SK-N-SH (cell line): Measurements from ENCODE around the gene RPS5. TPM values are rescaled to one million over a fixed set of nuclear protein-coding genes. Genes with fewer than 3 reads are reported as not detected.
"Not testable (repeated sequence)": the region's sequence is repeated elsewhere in the genome, so short reads cannot be mapped to it uniquely, and the experiment has no call there.

Source experiments
- CTCF ChIA-PET: fragments of 300-600, 350-600 bp; formaldehyde crosslinking; extraction: SDS; loops from one replicate; lab custom pipeline; 2021; lab: Yijun Ruan, JAX
- POLR2A ChIA-PET: fragments of 350-600 bp; sonication (Branson Sonifier 250); formaldehyde crosslinking; extraction: SDS; loops from one replicate; lab custom pipeline; 2020; ENCODE audit warnings: antibody characterized with exemption, inconsistent platforms; lab: Yijun Ruan, JAX
- DNase-seq: peaks from one replicate; pipeline ENCODE4 v3.0.0; 2012
- H2AFZ ChIP-seq: fragments of 200-600 bp; sonication (generic); 2 replicates; pipeline ENCODE4 v1.8.1; 2016; ENCODE audit warnings: antibody characterized with exemption, mild to moderate bottlenecking, low read depth
- H3F3A ChIP-seq: fragments of 200-600 bp; sonication (generic); replicated peaks from 2 replicates; pipeline ENCODE3; 2016; ENCODE audit warnings: antibody characterized with exemption, mild to moderate bottlenecking; ENCODE audit not compliant: insufficient read depth
- H3K27ac ChIP-seq, 2 experiments: fragments of 200-500 bp in 1 of 2; fragments of 200-600 bp in 1 of 2; sonication (Bioruptor generic) in 1 of 2; sonication (generic), shearing (Covaris generic) in 1 of 2; 2 replicates each; pipeline versions ENCODE4 v1.5.1 to v1.6.1; 2014 to 2016; ENCODE audit warnings: low read depth in 2 of 2, inconsistent platforms in 1 of 2, low read length in 1 of 2, mild to moderate bottlenecking in 1 of 2, mixed read lengths in 1 of 2
- H3K27me3 ChIP-seq: fragments of 200-600 bp; sonication (generic), shearing (Covaris generic); 2 replicates; pipeline ENCODE4 v1.6.1; 2016; ENCODE audit warnings: mixed run types; ENCODE audit not compliant: insufficient read depth
- H3K36me3 ChIP-seq, 2 experiments: fragments of 200-500 bp in 1 of 2; fragments of 200-600 bp in 1 of 2; sonication (Bioruptor generic) in 1 of 2; sonication (generic) in 1 of 2; replicated peaks in 1 of 2; 2 replicates each; pipeline versions ENCODE3 to v1.5.1; 2014 to 2016; ENCODE audit warnings: low read length in 1 of 2, mild to moderate bottlenecking in 1 of 2; ENCODE audit not compliant: insufficient read depth in 2 of 2, control insufficient read depth in 1 of 2
- H3K4me1 ChIP-seq, 2 experiments: fragments of 200-500 bp in 1 of 2; fragments of 200-600 bp in 1 of 2; sonication (Bioruptor generic) in 1 of 2; sonication (generic), shearing (Covaris generic) in 1 of 2; 2 replicates each; pipeline versions ENCODE4 v1.5.1 to v1.6.1; 2014 to 2016; ENCODE audit warnings: low read depth in 1 of 2, low read length in 1 of 2, mixed run types in 1 of 2; ENCODE audit not compliant: insufficient read depth in 2 of 2, control insufficient read depth in 1 of 2
- H3K4me2 ChIP-seq: fragments of 200-600 bp; sonication (generic), shearing (Covaris generic); 2 replicates; pipeline ENCODE4 v1.6.1; 2017; ENCODE audit warnings: mixed run types
- H3K4me3 ChIP-seq, 2 experiments: fragments of 200-500 bp in 1 of 2; fragments of 200-600 bp in 1 of 2; sonication (Bioruptor generic) in 1 of 2; sonication (generic), shearing (Covaris generic) in 1 of 2; 2 replicates each; pipeline versions ENCODE4 v1.5.1 to v1.8.1; 2014 to 2016; ENCODE audit warnings: low read depth in 2 of 2, inconsistent platforms in 1 of 2, low read length in 1 of 2, mild to moderate bottlenecking in 1 of 2, mixed read lengths in 1 of 2, moderate library complexity in 1 of 2
- H3K79me2 ChIP-seq: fragments of 200-600 bp; sonication (generic); 2 replicates; pipeline ENCODE4 v1.8.1; 2017; ENCODE audit warnings: mild to moderate bottlenecking; ENCODE audit not compliant: insufficient read depth
- H3K9ac ChIP-seq: fragments of 200-600 bp; sonication (generic); 2 replicates; pipeline ENCODE4 v1.6.1; 2017; ENCODE audit warnings: mixed run types
- H3K9me2 ChIP-seq: fragments of 200-600 bp; sonication (generic); 2 replicates; pipeline ENCODE4 v1.6.1; 2017; ENCODE audit warnings: mixed run types
- H3K9me3 ChIP-seq: fragments of 200-600 bp; sonication (generic); 2 replicates; pipeline ENCODE4 v1.6.1; 2017; ENCODE audit warnings: mixed run types, mild to moderate bottlenecking, moderate library complexity
- H4K20me1 ChIP-seq: fragments of 200-600 bp; sonication (generic); 2 replicates; pipeline ENCODE4 v1.6.1; 2017; ENCODE audit warnings: mild to moderate bottlenecking, mixed run types; ENCODE audit not compliant: insufficient read depth
- FOXJ3 ChIP-seq: sonication (generic); formaldehyde crosslinking; IDR thresholded peaks from 2 replicates; pipeline ENCODE4 v1.5.1; 2020; ENCODE audit warnings: mild to moderate bottlenecking, missing genetic modification reagents
- MAX ChIP-seq: IDR thresholded peaks from 2 replicates; pipeline ENCODE4 v1.4.0; 2012; ENCODE audit warnings: low read depth
- TCF12 ChIP-seq: IDR thresholded peaks from 2 replicates; pipeline ENCODE4 v1.4.0; 2012
- ZBTB33 ChIP-seq: IDR thresholded peaks from 2 replicates; pipeline ENCODE4 v1.4.0; 2012; ENCODE audit warnings: low read depth, borderline replicate concordance
- WGBS: methylation state at CpG from one replicate; pipeline ENCODE4 v1.1.6; 2017; ENCODE audit warnings: low lambda C conversion rate; 5-methylcytosine and 5-hydroxymethylcytosine counted together
- polyA plus RNA-seq, 3 experiments: library from polyadenylated mRNA; depleted of rRNA; stranded (reverse); fragments of >200 nt; gene quantifications; 2 replicates each; pipeline ENCODE4 v1.2.3, GENCODE V29; 2012

RPS5 gene
- polyA plus RNA-seq, 1 of the 3 experiments (the other 2 are of a cell fraction), result 4,334 TPM

- peak; percentile 73 for TF ChIP-seq MAX
These were observed 14.1 kb downstream of the RPS5 start (continued) for GRCh38 chr19:58400916-58401839.

GRCh38 chr19:58401840-58402421 lies 14.9 kb downstream of the RPS5 start:
- POLR2A ChIA-PET, result no interaction called here
- Histone ChIP-seq H3K9me3 (no peaks in the 10 kb centered on the region), H2AFZ (peak overlapping the region; percentile 89), H3F3A (peaks cover 19% of the 10 kb centered on the region), H3K27ac (peak overlapping the region; percentile 75 to 78; a peak in 3 of 4 replicates), H4K20me1 (no peaks in the 10 kb centered on the region), H3K79me2 (peaks cover 20% of the 10 kb centered on the region), H3K9ac (peak overlapping the region; percentile 77), H3K9me2 (no peaks in the 10 kb centered on the region), H3K36me3 (no peaks in the 10 kb centered on the region), H3K4me3 (peak overlapping the region; percentile 70 to 71), H3K4me2 (peak overlapping the region; percentile 88), H3K27me3 (no peaks in the 10 kb centered on the region), H3K4me1 (peaks cover 6 to 24% of the 10 kb centered on the region in 2 experiments; a peak in 2 of 4 replicates)
- TF ChIP-seq ZBTB33, result no peak
- TF ChIP-seq FOXJ3 (CRISPR knock-in tag), result no peak
- TF ChIP-seq TCF12, result no peak
- no peak for DNase-seq
- CTCF ChIA-PET, result no interaction called here
- 24% methylated on average over 21 of the region's 23 CpGs for WGBS

- H3K9me2 ChIP-seq, H4K20me1 ChIP-seq, H3K4me2 ChIP-seq, H3K4me3 ChIP-seq, POLR2A ChIA-PET, H3K27ac ChIP-seq, H3K9me3 ChIP-seq, H3K9ac ChIP-seq, CTCF ChIA-PET, H3K36me3 ChIP-seq, H2AFZ ChIP-seq, H3K27me3 ChIP-seq, DNase-seq: not testable (repeated sequence)
- Histone ChIP-seq H3K79me2 (peaks cover 35% of the 10 kb centered on the region), H3K4me1 (peaks cover 6 to 33% of the 10 kb centered on the region in 2 experiments; a peak in 2 of 4 replicates), H3F3A (peaks cover 21% of the 10 kb centered on the region)
- 59% methylated on average over 5 of the region's 5 CpGs for WGBS
These were observed 16.9 kb downstream of the RPS5 start for GRCh38 chr19:58403920-58404478.
